NCI-H446 treated with DMSO at 0.1 percent for 48 hours (cell line): Measurements from ENCODE around the gene NAA80.

Experiments used
- DNase-seq: peaks from one replicate; lab custom pipeline; 2025; lab: John Stamatoyannopoulos, UW

NAA80 gene

DNA sequence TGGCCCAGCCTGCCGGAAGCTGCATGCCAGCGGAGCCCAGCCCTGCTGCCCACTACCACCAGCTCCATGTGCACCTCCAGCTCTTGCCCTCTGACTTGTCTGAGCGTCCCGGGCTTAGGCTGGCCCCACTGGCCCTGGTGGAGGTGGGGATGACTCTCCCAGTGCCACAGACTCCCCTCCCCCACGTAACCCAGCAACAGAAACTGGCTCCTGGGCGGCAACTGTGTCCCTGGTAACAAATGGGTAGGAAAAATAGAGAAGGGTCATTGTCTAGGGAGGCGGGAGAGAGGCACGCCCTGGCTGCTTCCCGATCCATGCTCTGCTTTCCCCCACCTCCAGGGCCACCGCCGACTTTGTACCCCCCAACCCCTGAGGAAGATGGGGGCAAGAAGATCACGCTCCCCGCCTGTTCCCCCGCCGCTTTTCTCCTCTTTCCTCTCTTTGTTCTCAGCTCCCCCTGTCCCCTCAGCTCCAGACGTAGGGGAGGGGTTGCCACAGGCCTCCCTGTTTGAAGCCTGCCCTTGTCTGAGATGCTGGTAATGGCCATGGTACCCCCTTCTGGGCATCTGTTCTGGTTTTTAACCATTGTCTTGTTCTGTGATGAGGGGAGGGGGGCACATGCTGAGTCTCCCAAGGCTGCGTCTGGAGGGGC, 41.0 kb downstream of the NAA80 start:
- DNase-seq: no peak

DNA sequence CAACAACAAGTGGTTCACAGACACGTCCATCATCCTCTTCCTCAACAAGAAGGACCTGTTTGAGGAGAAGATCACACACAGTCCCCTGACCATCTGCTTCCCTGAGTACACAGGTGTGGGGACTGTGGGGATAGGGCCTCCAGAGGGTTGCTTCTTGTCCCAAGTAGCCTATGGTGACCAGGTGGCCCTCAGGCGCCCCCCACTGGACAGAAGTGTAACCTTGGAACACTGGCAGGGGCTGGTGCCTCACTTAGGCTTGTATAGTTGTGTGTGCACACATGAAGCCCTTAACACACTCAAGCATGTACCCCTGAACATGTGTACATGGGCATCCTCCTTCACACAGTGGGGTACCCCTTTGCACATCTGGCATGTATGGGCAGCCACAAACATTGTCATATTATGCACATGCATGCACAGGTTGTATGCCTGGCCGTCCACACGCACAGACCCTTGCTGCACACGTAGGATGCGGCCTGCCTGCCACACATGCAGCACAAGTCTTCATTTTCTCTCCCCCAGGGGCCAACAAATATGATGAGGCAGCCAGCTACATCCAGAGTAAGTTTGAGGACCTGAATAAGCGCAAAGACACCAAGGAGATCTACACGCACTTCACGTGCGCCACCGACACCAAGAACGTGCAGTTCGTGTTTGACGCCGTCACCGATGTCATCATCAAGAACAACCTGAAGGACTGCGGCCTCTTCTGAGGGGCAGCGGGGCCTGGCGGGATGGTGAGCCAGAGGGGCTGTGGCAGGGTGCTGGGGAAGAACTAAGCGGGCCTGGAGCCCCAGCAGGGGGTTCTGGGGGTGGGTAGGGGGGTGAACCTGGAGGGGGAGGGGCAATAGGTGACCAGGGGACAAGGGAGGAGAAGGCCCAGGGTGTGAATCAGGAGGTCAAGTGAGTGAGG, 42.0 kb downstream of the NAA80 start:
- no peak for DNase-seq

DNA sequence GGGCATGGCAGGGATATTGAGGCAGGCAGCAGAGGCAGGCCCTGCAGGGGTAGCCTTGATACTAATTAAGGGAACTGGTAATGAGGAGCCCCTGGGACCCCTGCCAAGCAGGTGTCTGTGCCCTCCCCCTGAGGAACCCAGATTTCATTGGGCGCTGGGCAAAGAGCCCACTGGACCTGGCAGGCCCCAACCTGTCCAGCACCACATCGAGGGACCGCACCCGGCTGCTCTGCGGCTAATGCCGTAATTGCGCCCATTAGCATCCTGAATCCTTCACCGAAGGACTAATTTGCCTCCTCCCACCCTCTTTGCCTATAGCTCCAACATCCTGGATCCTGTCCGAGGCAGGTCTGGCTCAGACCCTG, 44.0 kb downstream of the NAA80 start:
- DNase-seq: no peak

DNA sequence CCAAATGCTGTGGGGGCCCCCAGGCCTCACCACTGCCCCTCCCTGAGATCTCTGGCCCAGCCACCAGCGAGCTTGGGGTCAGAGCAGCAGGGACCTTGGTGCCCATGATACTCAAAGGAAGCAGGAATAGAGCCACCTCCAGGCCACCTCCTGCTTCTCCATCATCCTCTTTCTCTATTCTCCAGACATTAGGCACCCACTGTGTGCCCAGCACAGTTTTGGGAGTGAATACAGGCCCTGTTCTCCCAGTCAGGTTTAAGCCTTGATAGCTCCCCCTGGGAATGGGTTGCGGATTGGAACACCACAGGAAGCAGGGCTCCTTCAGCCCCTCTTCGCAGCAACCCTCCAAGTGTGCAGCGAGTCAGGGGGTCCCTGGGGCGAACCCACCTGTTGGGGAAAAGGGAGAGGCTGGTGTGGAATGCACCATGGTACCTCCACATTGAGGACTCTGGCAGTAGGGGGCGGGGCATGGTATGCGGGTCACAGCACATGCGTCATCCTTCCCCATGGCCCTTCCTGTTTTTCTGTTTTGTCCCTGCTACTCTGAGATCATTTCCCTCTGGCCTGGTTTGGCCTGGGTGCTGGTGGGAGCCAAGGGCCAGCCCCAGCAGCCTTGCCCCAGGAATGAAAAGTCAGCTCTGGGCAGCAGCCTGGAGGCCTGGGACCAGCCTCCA, 44.5 kb downstream of the NAA80 start:
- DNase-seq: no peak

DNA sequence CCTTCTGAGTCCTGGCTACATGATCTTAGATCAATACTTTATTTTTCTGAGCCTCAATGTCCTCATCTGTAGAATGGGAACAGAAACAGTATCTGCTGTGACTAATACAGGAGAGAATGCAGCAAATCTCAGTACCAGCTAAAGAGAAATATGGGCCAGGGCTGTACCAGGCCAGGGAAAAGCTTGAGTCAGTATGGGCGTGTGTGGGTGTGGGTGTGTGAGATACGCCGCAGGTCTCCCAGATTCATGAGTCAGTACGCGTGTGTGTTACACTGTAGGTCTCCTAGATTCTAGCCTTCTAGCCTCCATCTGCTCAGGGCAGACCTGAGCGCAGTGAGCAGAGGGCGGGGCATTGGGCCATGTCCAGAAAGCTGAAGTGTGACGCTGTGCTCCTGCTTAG, 48.0 kb downstream of the NAA80 start:
- DNase-seq: no peak

DNA sequence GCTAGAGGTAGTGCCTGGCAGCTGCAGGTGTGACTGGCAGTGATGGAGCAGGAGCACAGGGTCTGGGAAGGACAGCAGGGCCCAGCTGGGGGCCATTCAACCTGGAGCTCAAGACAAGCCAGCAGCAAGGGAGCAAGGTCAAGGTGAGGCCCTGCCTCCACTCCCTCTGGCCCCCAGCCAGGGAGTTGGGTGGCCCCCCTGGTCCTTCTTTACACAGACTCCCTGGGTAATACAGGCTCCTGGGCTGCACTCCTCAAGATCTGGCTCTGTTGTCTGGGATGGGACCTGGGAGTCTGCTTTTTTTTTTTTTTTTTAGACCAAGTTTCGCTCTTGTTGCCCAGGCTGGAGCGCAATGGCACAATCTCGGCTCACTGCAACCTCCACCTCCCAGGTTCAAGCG, 48.7 kb downstream of the NAA80 start:
- no peak for DNase-seq

- no peak for DNase-seq
Measured at GRCh38 chr3:50249457-50249856, 49.7 kb downstream of the NAA80 start.

DNA sequence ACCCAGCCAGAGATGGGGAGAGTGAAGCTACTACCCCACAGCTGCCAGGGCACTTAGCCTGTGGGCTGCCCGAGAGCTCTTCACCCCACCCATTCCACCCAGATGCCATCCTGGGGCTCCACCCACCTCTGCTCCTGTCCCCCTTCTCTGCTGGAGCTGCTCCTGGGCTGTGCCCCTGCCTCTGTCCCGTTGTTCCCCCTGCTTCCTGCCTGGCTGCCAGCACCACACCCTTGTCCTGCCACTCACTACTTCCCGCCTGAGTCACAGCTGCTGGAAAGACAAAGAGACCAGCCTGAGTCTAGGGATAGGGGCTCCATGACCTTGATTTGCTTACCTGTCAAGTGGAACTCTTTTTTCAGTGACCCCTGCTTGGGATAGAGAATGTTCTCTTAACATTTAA, 50.8 kb downstream of the NAA80 start:
- no peak for DNase-seq

DNA sequence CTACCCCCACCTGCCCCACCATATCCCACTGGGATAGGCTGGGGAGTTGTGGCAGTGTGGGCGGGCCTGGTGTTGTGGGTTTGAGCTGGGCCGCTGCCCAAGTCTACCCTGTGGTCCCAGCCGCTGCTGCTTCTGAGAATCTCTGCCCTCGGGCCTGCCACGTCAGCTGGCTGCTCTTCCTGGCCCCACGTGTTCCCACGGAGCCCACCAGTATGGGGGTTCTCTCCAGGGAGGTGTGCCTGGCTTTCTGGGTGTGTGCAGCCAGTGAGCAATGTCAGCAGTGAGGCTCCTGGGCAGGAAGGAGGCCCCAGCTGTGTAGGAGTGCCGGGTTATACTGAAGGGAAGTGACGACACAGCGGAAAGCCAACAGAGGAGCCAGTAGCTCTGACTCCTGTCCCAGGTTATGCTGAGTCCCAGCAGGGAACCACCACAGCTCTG, 52.7 kb downstream of the NAA80 start:
- no peak for DNase-seq
